H1 (cell line): ENCODE data around the gene GABRD. TPM values are rescaled to one million over a fixed set of nuclear protein-coding genes. Genes with fewer than 3 reads are reported as not detected.

Source experiments
- CBX5 ChIP-seq: fragments of 300-800, 300-1000 bp; sonication (generic); IDR thresholded peaks from 2 replicates; pipeline ENCODE4 v1.7.1; 2016; ENCODE audit warnings: antibody characterized with exemption, low read length, low read depth
- CBX8 ChIP-seq: fragments of 300-800, 300-1000 bp; sonication (generic); IDR thresholded peaks from 2 replicates; pipeline ENCODE4 v1.7.1; 2016; ENCODE audit warnings: low read depth, low read length, borderline replicate concordance
- EZH2 ChIP-seq: fragments of 200-600 bp; sonication (generic); IDR thresholded peaks from 2 replicates; pipeline ENCODE4 v1.7.1; 2012; ENCODE audit warnings: low read depth, mild to moderate bottlenecking, moderate library complexity, low read length, inconsistent platforms; ENCODE audit not compliant: severe bottlenecking
- polyA plus RNA-seq, 7 experiments: library from polyadenylated mRNA; depleted of rRNA in 3 of 7; stranded (reverse) in 5 of 7; unstranded in 2 of 7; fragments of >200 nt in 5 of 7; fragments of 200-250 nt in 2 of 7; gene quantifications; 1 replicate in 5 of 7; 2 replicates in 1 of 7; 4 replicates in 1 of 7; pipeline versions ENCODE4 v1.2.1 to v1.2.3, GENCODE V29; 2011 to 2013; ENCODE audit warnings: missing spikeins in 2 of 7, mixed read lengths in 2 of 7
- total RNA-seq: library from RNA; stranded (reverse); fragmentation: NEBNext Ultra II Directional; extraction: Animal tissue kit (Norgen Biotek cat#: 25700); gene quantifications from 2 replicates; pipeline ENCODE4 v1.2.1, GENCODE V29; 2021

Gene GABRD
- total and polyA plus RNA-seq, 2 of the 8 experiments (the other 6 are each of a cell fraction or from before 2014, with no cell fraction given) = 1.8 to 3.0 TPM

- no peak for TF ChIP-seq CBX5
- no peak for TF ChIP-seq EZH2
- TF ChIP-seq CBX8 = no peak
Observed at GRCh38 chr1:2068951-2069350, 49.8 kb downstream of the GABRD start (continued).
